IPS-20b (cell line): ENCODE measurements around the gene CDC25B.
"Not testable (repeated sequence)": the region's sequence is repeated elsewhere in the genome, so short reads cannot be mapped to it uniquely, and the experiment has no call there.

ENCODE experiments used
- H3K27ac ChIP-seq: one replicate; pipeline ENCODE4 v1.5.1; 2013; ENCODE audit warnings: low read length
- H3K27me3 ChIP-seq: 2 replicates; pipeline ENCODE4 v1.6.1; 2013; ENCODE audit warnings: mild to moderate bottlenecking, low read length, inconsistent platforms; ENCODE audit not compliant: insufficient read depth
- H3K36me3 ChIP-seq: 2 replicates; pipeline ENCODE4 v1.6.1; 2013; ENCODE audit warnings: low read depth, mild to moderate bottlenecking, inconsistent platforms, low read length, moderate library complexity; ENCODE audit not compliant: insufficient read depth
- H3K4me1 ChIP-seq: 2 replicates; pipeline ENCODE4 v1.6.1; 2013; ENCODE audit warnings: mild to moderate bottlenecking, control low read depth, inconsistent platforms, low read length, moderate library complexity; ENCODE audit not compliant: insufficient read depth
- H3K4me3 ChIP-seq: 2 replicates; pipeline ENCODE4 v1.5.1; 2013; ENCODE audit warnings: mild to moderate bottlenecking, low read length, inconsistent platforms
- H3K9ac ChIP-seq: 2 replicates; pipeline ENCODE4 v1.6.1; 2013; ENCODE audit warnings: low read depth, mild to moderate bottlenecking, inconsistent platforms, low read length, moderate library complexity
- H3K9me3 ChIP-seq: 2 replicates; pipeline ENCODE4 v1.6.1; 2013; ENCODE audit warnings: mild to moderate bottlenecking, low read depth, low read length, inconsistent platforms; ENCODE audit not compliant: insufficient read depth

CDC25B gene

GRCh38 chr20:3823881-3824280, 27.8 kb downstream of the CDC25B start:
- Histone ChIP-seq H3K27me3 (no peaks in the 10 kb centered on the region), H3K4me3 (no peak overlapping the region), H3K36me3 (0 out of 2 replicates have a peak, but pooled peaks cover 4% of the 10 kb centered on the region), H3K4me1 (no peaks in the 10 kb centered on the region; the same call in 1 of the 2 replicates), H3K9ac (no peak overlapping the region), H3K27ac (no peak overlapping the region), H3K9me3 (no peaks in the 10 kb centered on the region)

- Histone ChIP-seq H3K9ac (no peak overlapping the region), H3K9me3 (no peaks in the 10 kb centered on the region), H3K4me3 (no peak overlapping the region), H3K36me3 (0 out of 2 replicates have a peak, but pooled peaks cover 4% of the 10 kb centered on the region), H3K4me1 (no peaks in the 10 kb centered on the region), H3K27ac (no peak overlapping the region), H3K27me3 (no peaks in the 10 kb centered on the region)
Observed at GRCh38 chr20:3825526-3825925, 29.4 kb downstream of the CDC25B start.

DNA sequence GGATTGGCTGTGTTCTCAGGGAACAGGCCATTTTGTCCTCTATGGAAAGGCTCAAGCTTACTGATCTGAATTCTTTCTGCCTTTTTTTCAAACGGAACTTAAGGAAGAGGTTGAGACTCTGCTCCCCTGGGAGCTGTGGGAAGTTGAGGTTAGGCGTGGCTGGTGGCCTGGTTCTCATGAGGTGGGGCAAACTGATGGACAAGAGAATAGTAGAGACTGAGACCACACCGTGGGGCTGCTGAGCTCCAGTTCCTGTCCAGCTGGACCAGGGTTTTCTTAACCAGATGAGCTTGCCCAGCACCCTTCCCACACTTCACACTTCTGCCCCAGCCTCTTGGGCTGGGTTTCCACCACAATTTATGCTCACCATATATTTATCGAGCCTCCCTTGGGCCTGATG, 30.3 kb downstream of the CDC25B start:
- Histone ChIP-seq H3K9me3 (no peaks in the 10 kb centered on the region), H3K27ac (no peak overlapping the region), H3K36me3 (0 out of 2 replicates have a peak, but pooled peaks cover 4% of the 10 kb centered on the region), H3K4me3 (no peak overlapping the region), H3K4me1 (no peaks in the 10 kb centered on the region), H3K9ac (no peak overlapping the region), H3K27me3 (no peaks in the 10 kb centered on the region)

DNA sequence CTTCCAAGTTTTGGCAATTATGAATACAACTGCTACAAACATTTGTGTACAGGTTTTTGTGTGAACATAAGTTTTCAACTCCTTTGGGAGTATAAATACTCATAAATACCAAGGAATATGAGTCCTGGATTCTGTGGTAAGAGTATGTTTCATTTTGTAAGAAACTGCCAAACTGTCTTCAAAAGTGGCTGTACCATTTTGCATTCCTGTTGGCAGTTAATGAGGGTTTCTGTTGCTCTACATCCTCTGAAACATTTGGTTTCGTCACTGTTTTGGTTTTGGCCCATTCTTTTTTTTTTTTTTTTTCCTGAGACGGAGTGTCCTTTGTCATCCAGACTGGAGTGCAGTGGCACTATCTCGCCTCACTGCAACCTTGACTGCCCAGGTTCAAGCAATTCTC, 32.7 kb downstream of the CDC25B start:
- H3K27me3 ChIP-seq: no peaks in the 10 kb centered on the region
- no peak overlapping the region for H3K9ac ChIP-seq
- no peaks in the 10 kb centered on the region for H3K9me3 ChIP-seq
- no peaks in the 10 kb centered on the region for H3K4me1 ChIP-seq
- H3K4me3 ChIP-seq: no peak overlapping the region
- no peaks in the 10 kb centered on the region for H3K36me3 ChIP-seq
- no peak overlapping the region for H3K27ac ChIP-seq

- H3K4me3 ChIP-seq, H3K27me3 ChIP-seq, H3K27ac ChIP-seq, H3K36me3 ChIP-seq, H3K4me1 ChIP-seq, H3K9ac ChIP-seq, H3K9me3 ChIP-seq: not testable (repeated sequence)
Observed at GRCh38 chr20:3829891-3830290, 33.8 kb downstream of the CDC25B start.

DNA sequence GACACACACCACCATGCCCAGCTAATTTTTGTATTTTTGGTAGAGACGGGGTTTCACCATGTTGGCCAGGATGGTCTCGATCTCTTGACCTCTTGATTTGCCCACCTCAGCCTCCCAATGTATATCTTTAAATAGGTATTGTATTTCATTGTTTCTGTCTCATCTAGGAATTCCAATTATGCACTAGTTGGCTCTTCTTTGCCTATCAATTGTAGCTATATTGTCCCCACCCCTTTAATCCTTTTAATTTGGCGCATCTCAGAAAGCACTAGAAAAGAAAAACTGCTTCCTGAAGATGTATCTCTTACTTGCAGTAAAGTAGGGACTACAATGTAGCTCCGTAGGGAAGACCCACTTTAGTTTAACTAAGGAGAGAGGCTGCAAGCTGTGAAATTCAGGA, 40.0 kb downstream of the CDC25B start:
- Histone ChIP-seq H3K4me3 (no peak overlapping the region), H3K9me3 (no peaks in the 10 kb centered on the region), H3K27ac (no peak overlapping the region)

DNA sequence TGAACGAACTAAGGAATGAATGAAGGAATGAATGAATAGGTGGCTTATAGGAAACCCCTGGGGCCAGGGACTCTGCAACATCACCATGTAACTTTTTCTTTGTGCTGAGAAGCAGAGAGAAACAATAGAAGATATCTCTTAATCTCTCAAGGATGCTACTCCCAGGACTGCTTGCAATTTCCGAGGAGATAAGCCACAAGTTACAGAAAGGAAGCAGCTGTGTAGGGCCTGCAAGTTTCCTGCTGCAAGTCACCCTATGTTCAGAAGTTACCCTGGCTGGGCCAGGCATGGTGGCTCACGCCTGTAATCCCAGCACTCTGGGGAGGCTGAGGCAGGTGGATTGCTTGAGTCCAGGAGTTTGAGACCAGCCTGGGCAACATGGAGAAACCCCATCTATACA, 43.2 kb downstream of the CDC25B start:
- Histone ChIP-seq H3K9ac (no peak overlapping the region), H3K4me1 (no peaks in the 10 kb centered on the region; the same call in 1 of the 2 replicates), H3K9me3 (no peaks in the 10 kb centered on the region), H3K27ac (no peak overlapping the region), H3K27me3 (no peaks in the 10 kb centered on the region), H3K36me3 (no peaks in the 10 kb centered on the region), H3K4me3 (no peak overlapping the region)

More for the DNA sequence above, 40.0 kb downstream of the CDC25B start:
- Histone ChIP-seq H3K9ac (no peak overlapping the region), H3K4me1 (no peaks in the 10 kb centered on the region; the same call in 1 of the 2 replicates), H3K27me3 (no peaks in the 10 kb centered on the region), H3K36me3 (no peaks in the 10 kb centered on the region)

- H3K9ac ChIP-seq, H3K4me1 ChIP-seq, H3K27ac ChIP-seq, H3K4me3 ChIP-seq, H3K36me3 ChIP-seq, H3K27me3 ChIP-seq, H3K9me3 ChIP-seq: not testable (repeated sequence)
Observed at GRCh38 chr20:3840201-3840600, 44.1 kb downstream of the CDC25B start.

GRCh38 chr20:3842348-3842930, 46.3 kb downstream of the CDC25B start:
- no peak overlapping the region for H3K4me3 ChIP-seq
- no peak overlapping the region for H3K9ac ChIP-seq
- H3K4me1 ChIP-seq: peaks cover under 1% of the 10 kb centered on the region
- no peaks in the 10 kb centered on the region for H3K9me3 ChIP-seq
- no peaks in the 10 kb centered on the region for H3K27me3 ChIP-seq
- no peaks in the 10 kb centered on the region for H3K36me3 ChIP-seq
- no peak overlapping the region for H3K27ac ChIP-seq

DNA sequence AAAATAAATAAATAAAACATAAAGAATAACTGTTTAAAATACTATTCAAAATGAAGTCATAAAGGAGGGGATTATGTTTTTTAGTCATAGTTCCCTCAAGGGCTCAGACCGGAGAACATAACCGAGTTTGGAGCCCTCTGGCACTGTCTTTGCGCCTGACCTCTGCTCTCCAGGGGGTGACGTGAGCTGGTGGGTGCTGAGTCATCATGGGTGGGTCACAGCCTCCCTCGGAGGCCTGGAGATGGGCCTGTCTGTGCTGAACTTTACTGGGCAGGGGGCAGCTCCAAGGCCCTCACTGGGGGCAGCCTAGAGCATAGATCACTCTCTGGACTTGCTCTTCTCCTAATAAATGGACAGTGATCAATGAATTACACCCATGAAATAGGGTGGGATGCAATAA, 47.4 kb downstream of the CDC25B start:
- H3K36me3 ChIP-seq: no peaks in the 10 kb centered on the region
- H3K9ac ChIP-seq: no peak overlapping the region
- no peak overlapping the region for H3K4me3 ChIP-seq
- no peaks in the 10 kb centered on the region for H3K9me3 ChIP-seq
- no peaks in the 10 kb centered on the region for H3K27me3 ChIP-seq
- no peak overlapping the region for H3K27ac ChIP-seq
- peaks cover 4% of the 10 kb centered on the region for H3K4me1 ChIP-seq

DNA sequence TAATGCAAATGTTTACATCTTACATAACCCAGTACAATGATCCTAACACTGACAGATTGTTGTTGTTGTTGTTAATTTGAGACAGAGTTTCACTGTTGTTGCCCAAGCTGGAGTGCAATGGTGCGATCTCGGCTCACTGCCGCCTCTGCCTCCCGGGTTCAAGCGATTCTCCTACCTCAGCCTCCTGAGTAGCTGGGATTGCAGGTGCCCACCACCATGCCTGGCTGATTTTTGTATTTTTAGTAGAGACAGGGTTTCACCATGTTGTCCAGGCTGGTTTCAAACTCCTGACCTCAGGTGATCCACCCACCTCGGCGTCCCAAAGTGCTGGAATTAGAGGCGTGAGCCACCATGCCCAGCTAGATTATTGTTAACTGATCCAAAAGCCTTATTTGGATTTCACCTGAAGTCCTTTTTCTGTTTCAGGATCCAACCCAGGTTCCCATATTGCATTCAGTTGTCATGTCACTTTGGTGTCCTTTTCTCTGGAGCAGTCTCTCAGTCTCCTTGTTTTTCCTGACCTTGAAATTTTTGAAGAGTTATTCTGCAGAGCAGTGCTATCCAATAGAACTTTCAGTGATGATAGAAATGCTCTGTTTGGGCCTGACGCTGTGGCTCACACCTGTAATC, 48.0 kb downstream of the CDC25B start:
- not testable (repeated sequence) for H3K9ac ChIP-seq, H3K36me3 ChIP-seq, H3K9me3 ChIP-seq, H3K27me3 ChIP-seq, H3K4me3 ChIP-seq, H3K4me1 ChIP-seq, H3K27ac ChIP-seq

- Histone ChIP-seq H3K27me3 (no peaks in the 10 kb centered on the region), H3K36me3 (no peaks in the 10 kb centered on the region), H3K9ac (peak overlapping the region; percentile 82; the same call in 1 of the 2 replicates), H3K9me3 (no peaks in the 10 kb centered on the region), H3K27ac (no peak overlapping the region), H3K4me1 (peaks cover 4% of the 10 kb centered on the region; the same call in 1 of the 2 replicates), H3K4me3 (peak overlapping the region; percentile 73)
Observed at GRCh38 chr20:3846378-3846739, 50.2 kb downstream of the CDC25B start.
